Ishikawa (cell line): ENCODE measurements around the gene KLHL33.

Experiments used
- CEBPB ChIP-seq: IDR thresholded peaks from 2 replicates; pipeline ENCODE4 v1.6.1; 2012
- CREB1 ChIP-seq: IDR thresholded peaks from 2 replicates; pipeline ENCODE4 v1.6.1; 2012; ENCODE audit warnings: low read depth
- EGR1 ChIP-seq: IDR thresholded peaks from 2 replicates; pipeline ENCODE4 v1.6.1; 2012
- EP300 ChIP-seq: IDR thresholded peaks from 2 replicates; pipeline ENCODE4 v1.6.1; 2012; ENCODE audit warnings: borderline replicate concordance
- FOXM1 ChIP-seq: IDR thresholded peaks from 2 replicates; pipeline ENCODE4 v1.6.1; 2012; ENCODE audit warnings: low read depth, borderline replicate concordance
- MAX ChIP-seq: IDR thresholded peaks from 2 replicates; pipeline ENCODE4 v1.6.1; 2012
- NFIC ChIP-seq: IDR thresholded peaks from 2 replicates; pipeline ENCODE4 v1.6.1; 2012
- RAD21 ChIP-seq: IDR thresholded peaks from 2 replicates; pipeline ENCODE4 v1.6.1; 2012; ENCODE audit warnings: low read depth
- REST ChIP-seq: IDR thresholded peaks from 2 replicates; pipeline ENCODE4 v1.6.1; 2012; ENCODE audit warnings: low read depth, mild to moderate bottlenecking
- TAF1 ChIP-seq: IDR thresholded peaks from 2 replicates; pipeline ENCODE4 v1.6.1; 2012; ENCODE audit warnings: low read depth, mild to moderate bottlenecking
- TCF12 ChIP-seq: IDR thresholded peaks from 2 replicates; pipeline ENCODE4 v1.6.1; 2012; ENCODE audit warnings: low read depth
- TEAD4 ChIP-seq: IDR thresholded peaks from 2 replicates; pipeline ENCODE4 v1.6.1; 2012
- USF1 ChIP-seq: IDR thresholded peaks from 2 replicates; pipeline ENCODE4 v1.6.1; 2012
- YY1 ChIP-seq: IDR thresholded peaks from 2 replicates; pipeline ENCODE4 v1.6.1; 2012; ENCODE audit warnings: low read depth
- ZBTB7A ChIP-seq: IDR thresholded peaks from 2 replicates; pipeline ENCODE4 v1.6.1; 2012; ENCODE audit warnings: low read depth

Gene KLHL33

GRCh38 chr14:20435582-20436362 lies at the start of gene KLHL33:
TSS of gene KLHL33 (minus strand) at chr14:20436166. CDS start at chr14:20435811, 355 bp downstream.
- no peak for TF ChIP-seq YY1
- peak; percentile 73 for TF ChIP-seq MAX
- peak; percentile 24; the same call in 1 of the 2 replicates for TF ChIP-seq NFIC
- no peak for TF ChIP-seq FOXM1
- no peak for TF ChIP-seq TAF1
- no peak for TF ChIP-seq CEBPB
- no peak for TF ChIP-seq RAD21
- TF ChIP-seq EGR1: no peak
- TF ChIP-seq USF1: no peak
- no peak for TF ChIP-seq CREB1
- TF ChIP-seq EP300: no peak; the same call in 1 of the 2 replicates
- TF ChIP-seq TCF12: no peak
- peak; percentile 28; the same call in 1 of the 2 replicates for TF ChIP-seq TEAD4
- TF ChIP-seq REST: no peak
- TF ChIP-seq ZBTB7A: no peak

GRCh38 chr14:20482382-20482781 lies 46.4 kb upstream of the KLHL33 start:
- no peak for TF ChIP-seq FOXM1
- TF ChIP-seq TAF1: no peak
- no peak for TF ChIP-seq RAD21
- no peak for TF ChIP-seq TCF12
- TF ChIP-seq EGR1: no peak
- no peak for TF ChIP-seq MAX
- no peak for TF ChIP-seq CREB1
- TF ChIP-seq REST: no peak
- no peak for TF ChIP-seq EP300
- TF ChIP-seq ZBTB7A: no peak
- TF ChIP-seq NFIC: no peak
- no peak for TF ChIP-seq USF1
- no peak for TF ChIP-seq TEAD4
- TF ChIP-seq CEBPB: no peak
- TF ChIP-seq YY1: no peak

GRCh38 chr14:20478894-20479293 lies 42.9 kb upstream of the KLHL33 start:
- TF ChIP-seq YY1 (no peak), RAD21 (no peak), USF1 (no peak), NFIC (no peak), MAX (no peak)

- no peak for TF ChIP-seq FOXM1
- no peak for TF ChIP-seq EGR1
- no peak for TF ChIP-seq EP300
Observed at GRCh38 chr14:20477211-20477876, 41.4 kb upstream of the KLHL33 start.

GRCh38 chr14:20476776-20477175 lies 40.8 kb upstream of the KLHL33 start:
- TF ChIP-seq USF1 (no peak), RAD21 (no peak), EGR1 (no peak), CREB1 (no peak), TAF1 (no peak), MAX (no peak), FOXM1 (no peak), TCF12 (no peak), REST (no peak), TEAD4 (no peak)
